LNCaP clone FGC (cell line): ENCODE measurements around the gene ADCYAP1R1.

Experiments used
- DNase-seq: peaks from one replicate; pipeline ENCODE4 v3.0.0-alpha.2; 2011; ENCODE audit warnings: low read depth
- H3K4me3 ChIP-seq: 2 replicates; pipeline ENCODE4 v1.5.1; 2011; ENCODE audit warnings: mild to moderate bottlenecking, low read depth, low read length, control low read depth
- TF ChIP-seq, protein P1 (sequence below): IDR thresholded peaks from 2 replicates; pipeline ENCODE4 v1.5.1; 2012; ENCODE audit warnings: mild to moderate bottlenecking; ENCODE audit not compliant: control insufficient read depth, insufficient read depth; ENCODE audit errors: extremely low read depth

The ADCYAP1R1 gene

DNA sequence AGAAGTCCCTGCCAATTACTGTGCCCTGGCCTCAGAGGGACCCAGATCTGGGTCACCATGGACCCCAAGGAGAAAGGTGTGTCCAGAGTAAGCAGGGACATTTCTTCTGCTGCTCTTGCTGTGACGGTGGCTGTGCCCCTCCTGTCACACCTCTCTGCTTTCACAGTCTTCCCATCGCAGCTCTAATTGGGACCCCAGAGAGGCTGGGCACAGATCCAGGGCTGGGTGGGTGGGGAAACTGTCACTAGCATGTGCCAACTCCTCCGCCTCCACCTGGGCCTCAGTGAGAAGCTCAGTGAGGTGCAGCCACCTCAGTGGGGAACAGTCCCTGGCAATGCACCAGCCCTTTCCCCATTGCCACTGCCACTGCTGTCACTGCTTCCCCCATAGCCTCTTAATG is 37.3 kb upstream of the ADCYAP1R1 start:
- no peak overlapping the region for H3K4me3 ChIP-seq
- DNase-seq, result no peak
- TF ChIP-seq, protein P1, sequence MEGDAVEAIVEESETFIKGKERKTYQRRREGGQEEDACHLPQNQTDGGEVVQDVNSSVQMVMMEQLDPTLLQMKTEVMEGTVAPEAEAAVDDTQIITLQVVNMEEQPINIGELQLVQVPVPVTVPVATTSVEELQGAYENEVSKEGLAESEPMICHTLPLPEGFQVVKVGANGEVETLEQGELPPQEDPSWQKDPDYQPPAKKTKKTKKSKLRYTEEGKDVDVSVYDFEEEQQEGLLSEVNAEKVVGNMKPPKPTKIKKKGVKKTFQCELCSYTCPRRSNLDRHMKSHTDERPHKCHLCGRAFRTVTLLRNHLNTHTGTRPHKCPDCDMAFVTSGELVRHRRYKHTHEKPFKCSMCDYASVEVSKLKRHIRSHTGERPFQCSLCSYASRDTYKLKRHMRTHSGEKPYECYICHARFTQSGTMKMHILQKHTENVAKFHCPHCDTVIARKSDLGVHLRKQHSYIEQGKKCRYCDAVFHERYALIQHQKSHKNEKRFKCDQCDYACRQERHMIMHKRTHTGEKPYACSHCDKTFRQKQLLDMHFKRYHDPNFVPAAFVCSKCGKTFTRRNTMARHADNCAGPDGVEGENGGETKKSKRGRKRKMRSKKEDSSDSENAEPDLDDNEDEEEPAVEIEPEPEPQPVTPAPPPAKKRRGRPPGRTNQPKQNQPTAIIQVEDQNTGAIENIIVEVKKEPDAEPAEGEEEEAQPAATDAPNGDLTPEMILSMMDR, result no peak

DNA sequence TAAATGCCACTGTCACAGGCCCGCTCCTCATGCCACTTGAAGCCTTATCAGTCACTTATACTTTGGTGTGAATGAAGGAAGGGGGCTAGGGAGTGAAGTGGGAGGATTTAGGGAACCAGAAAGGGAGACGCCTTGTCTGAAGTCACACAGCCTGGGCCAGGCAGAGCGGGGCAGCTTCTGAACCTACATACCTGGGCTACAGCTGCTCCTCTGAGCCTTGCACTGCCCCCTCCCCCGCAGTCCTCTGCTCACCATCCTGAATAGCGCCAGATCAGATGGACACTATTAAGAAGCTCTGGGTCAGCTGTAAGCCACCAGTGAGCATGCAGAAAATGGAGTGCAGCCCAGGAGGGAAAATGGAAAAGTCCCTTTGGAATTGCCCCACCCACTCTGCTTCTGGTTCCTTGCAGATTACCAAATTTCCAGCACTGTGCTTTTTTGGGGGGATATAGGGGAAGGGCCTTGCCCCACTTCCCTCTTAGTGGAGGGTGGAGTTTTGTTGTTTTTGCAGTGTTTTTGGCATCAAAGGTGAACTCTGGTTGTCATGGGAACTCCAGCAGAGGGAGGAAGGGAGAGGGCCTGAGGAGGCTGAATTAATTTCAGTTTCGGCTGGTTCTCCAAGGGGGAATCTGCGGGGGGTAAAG is 35.0 kb upstream of the ADCYAP1R1 start:
- no peak overlapping the region for H3K4me3 ChIP-seq
- no peak for DNase-seq
- TF ChIP-seq, protein P1, result no peak

DNA sequence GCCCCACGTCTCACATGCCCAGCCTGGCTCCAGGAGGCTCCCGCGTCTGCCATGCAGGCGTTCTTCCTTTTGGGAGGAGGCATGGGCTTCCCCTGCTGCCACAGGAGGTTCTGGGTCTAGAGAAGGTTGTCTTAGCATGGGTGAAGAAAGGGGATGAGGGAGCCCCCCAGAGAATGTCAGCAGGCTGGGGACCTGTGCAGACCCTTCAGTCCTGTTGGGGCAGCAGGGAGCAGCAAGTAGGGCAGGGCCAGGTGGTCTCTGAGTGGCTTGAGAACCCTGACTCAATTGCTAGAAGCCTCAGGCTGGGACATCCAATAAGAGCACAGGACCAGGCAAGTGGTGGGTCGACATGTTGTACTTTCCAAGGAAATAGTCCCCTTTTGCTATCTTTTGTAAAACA is 34.4 kb upstream of the ADCYAP1R1 start:
- TF ChIP-seq, protein P1, result no peak
- no peak overlapping the region for H3K4me3 ChIP-seq
- DNase-seq, result no peak

DNA sequence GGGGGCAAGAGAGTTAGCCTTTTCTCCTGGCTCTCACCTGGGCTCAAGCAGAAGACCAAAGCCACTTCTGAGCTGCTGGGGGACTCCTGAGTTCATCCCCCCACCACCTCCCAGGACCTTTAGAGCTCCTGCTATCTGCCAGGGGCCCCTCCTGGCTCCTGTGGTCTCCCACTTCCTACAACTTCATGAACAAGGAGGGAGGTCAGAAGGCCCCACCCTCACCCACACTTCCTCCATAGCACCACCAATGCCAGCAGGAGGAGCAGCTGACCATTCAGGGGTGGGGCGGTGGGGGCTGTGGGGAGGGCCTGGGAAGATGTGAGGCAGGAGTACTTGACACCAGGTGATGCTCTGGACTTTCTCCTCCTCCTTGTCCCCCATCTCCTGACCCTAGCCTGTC is 32.6 kb upstream of the ADCYAP1R1 start:
- TF ChIP-seq, protein P1, result no peak
- no peak for DNase-seq
- H3K4me3 ChIP-seq, result no peak overlapping the region

DNA sequence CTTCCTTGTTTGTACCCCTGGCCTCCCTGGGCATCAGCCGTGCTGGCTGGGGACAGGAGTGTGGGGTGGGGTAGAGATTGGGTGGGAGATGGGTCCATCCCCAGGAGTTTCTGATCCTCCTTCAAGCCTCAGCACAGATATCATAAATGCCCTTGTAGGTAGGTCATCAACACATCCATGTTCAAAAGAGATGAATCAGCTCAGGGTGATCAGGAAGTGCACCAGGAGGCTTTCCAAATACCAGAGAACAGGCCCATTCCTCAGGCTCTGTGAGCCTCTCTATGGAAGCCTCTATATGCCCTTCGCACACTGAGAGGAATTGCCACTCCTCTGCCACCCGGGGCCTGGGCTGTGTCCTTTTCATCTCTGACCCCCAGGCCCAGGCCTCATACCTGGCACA is 31.9 kb upstream of the ADCYAP1R1 start:
- TF ChIP-seq, protein P1, result no peak
- DNase-seq, result no peak
- no peak overlapping the region for H3K4me3 ChIP-seq

DNA sequence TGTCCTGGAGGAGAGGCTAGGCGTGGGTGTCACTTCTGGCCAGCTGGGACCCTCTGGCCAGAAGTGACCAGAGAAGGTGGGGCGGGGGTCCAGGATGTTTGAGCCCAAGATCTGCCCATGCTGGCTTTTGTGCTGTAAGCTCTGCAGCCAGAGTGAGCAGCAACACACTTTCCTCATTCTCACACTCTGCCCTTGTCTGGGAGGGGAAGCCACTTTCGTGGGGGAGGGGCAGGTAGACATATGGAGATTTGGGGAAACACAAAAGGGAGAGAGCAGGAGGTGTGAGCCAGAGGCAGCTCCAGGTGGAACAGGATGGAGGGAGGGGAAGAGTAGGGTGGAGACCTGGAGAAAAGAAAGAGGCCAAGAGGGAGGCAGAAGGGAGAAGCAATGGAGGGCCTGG is 31.5 kb upstream of the ADCYAP1R1 start:
- TF ChIP-seq, protein P1, result no peak
- no peak for DNase-seq
- no peak overlapping the region for H3K4me3 ChIP-seq

DNA sequence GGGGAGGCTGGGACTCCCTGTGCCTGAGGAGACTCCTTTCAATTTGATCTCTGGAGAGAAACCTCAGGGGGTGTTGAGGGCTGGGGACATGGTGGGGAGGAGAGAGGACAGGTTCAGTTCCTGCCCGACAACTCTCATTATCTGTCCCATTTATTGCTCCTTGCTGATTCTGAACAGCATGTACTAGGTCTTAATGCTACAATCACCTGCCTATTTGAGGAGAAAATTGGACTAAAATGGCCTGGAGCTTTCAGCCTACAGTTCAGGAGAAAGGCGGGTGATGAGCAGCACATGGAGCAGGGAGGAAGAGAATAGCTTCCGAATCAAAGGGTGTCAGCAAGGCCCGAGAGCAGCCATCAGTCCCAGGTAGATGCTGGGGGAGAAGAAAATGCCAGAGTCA is 30.0 kb upstream of the ADCYAP1R1 start:
- TF ChIP-seq, protein P1, result no peak
- DNase-seq, result no peak
- H3K4me3 ChIP-seq, result no peak overlapping the region
